GM23338 (cell line): Measurements from ENCODE around the gene NXPH4. TPM values are rescaled to one million over a fixed set of nuclear protein-coding genes. Genes with fewer than 3 reads are reported as not detected.

Experiments used
- ATAC-seq: fragments of 200-7000 bp; cut with Tn5 transposase; 3 replicates; pipeline ENCODE4 v1.9.1; 2020
- DNase-seq: peaks from one replicate; pipeline ENCODE4 v3.0.0-alpha.2; 2015; ENCODE audit warnings: low spot score
- H2AFZ ChIP-seq: fragments of 200-600 bp; sonication (generic); 2 replicates; pipeline ENCODE4 v1.8.0; 2016; ENCODE audit warnings: antibody characterized with exemption, mild to moderate bottlenecking, moderate library complexity
- H3F3A ChIP-seq: fragments of 200-600 bp; sonication (generic); replicated peaks from 2 replicates; pipeline ENCODE4 v1.8.0; 2017; ENCODE audit warnings: antibody characterized with exemption, mixed run types, low read depth
- H3K27ac ChIP-seq: fragments of 200-600 bp; sonication (generic); 2 replicates; pipeline ENCODE4 v1.6.1; 2016; ENCODE audit warnings: low read depth
- H3K27me3 ChIP-seq: fragments of 200-600 bp; sonication (generic); 2 replicates; pipeline ENCODE4 v1.8.0; 2016; ENCODE audit warnings: mild to moderate bottlenecking, mixed run types, moderate library complexity; ENCODE audit not compliant: insufficient read depth
- H3K36me3 ChIP-seq: fragments of 200-600 bp; sonication (generic); 2 replicates; pipeline ENCODE4 v1.8.0; 2016; ENCODE audit warnings: mild to moderate bottlenecking; ENCODE audit not compliant: insufficient read depth
- H3K4me1 ChIP-seq: fragments of 200-600 bp; sonication (generic); 2 replicates; pipeline ENCODE4 v1.8.0; 2016; ENCODE audit warnings: mild to moderate bottlenecking, moderate library complexity; ENCODE audit not compliant: insufficient read depth
- H3K4me2 ChIP-seq: fragments of 200-600 bp; sonication (generic); 2 replicates; pipeline ENCODE4 v1.7.1; 2017; ENCODE audit warnings: mixed run types
- H3K4me3 ChIP-seq: fragments of 200-600 bp; sonication (generic); 2 replicates; pipeline ENCODE4 v1.6.1; 2016; ENCODE audit warnings: mixed run types
- H3K79me2 ChIP-seq: fragments of 200-600 bp; sonication (generic); replicated peaks from 2 replicates; pipeline ENCODE4 v1.8.0; 2017; ENCODE audit warnings: mild to moderate bottlenecking; ENCODE audit not compliant: insufficient read depth
- H3K9me2 ChIP-seq: fragments of 200-600 bp; sonication (generic); 2 replicates; pipeline ENCODE4 v1.8.0; 2017; ENCODE audit not compliant: insufficient read depth
- H4K20me1 ChIP-seq: fragments of 200-600 bp; sonication (generic); replicated peaks from 2 replicates; pipeline ENCODE4 v1.8.0; 2017; ENCODE audit warnings: mild to moderate bottlenecking; ENCODE audit not compliant: insufficient read depth
- H3K27ac Mint-ChIP-seq: 2 replicates; pipeline ENCODE4 v1.8.0; 2020; ENCODE audit warnings: inconsistent platforms, mild to moderate bottlenecking, moderate library complexity, mixed read lengths
- H3K27me3 Mint-ChIP-seq: 3 replicates; pipeline ENCODE4 v1.8.0; 2022; ENCODE audit warnings: low read depth, mild to moderate bottlenecking, moderate library complexity, mixed read lengths, inconsistent platforms; ENCODE audit not compliant: insufficient read depth, poor library complexity
- H3K36me3 Mint-ChIP-seq: 3 replicates; pipeline ENCODE4 v1.8.0; 2021; ENCODE audit warnings: low read depth, mild to moderate bottlenecking, inconsistent platforms, moderate library complexity, mixed read lengths
- H3K4me1 Mint-ChIP-seq: 3 replicates; pipeline ENCODE4 v1.8.0; 2020; ENCODE audit warnings: mild to moderate bottlenecking, inconsistent platforms, mixed read lengths
- H3K4me3 Mint-ChIP-seq: 3 replicates; pipeline ENCODE4 v1.8.0; 2021; ENCODE audit warnings: moderate library complexity, mild to moderate bottlenecking, inconsistent platforms, mixed read lengths
- H3K9me3 Mint-ChIP-seq: 3 replicates; pipeline ENCODE4 v1.8.0; 2020; ENCODE audit warnings: moderate library complexity, mild to moderate bottlenecking, inconsistent platforms, mixed read lengths
- CREB1 ChIP-seq: fragments of 250-450 bp; sonication (Bioruptor Pico); IDR thresholded peaks from 2 replicates; pipeline ENCODE4 v1.5.0; 2020; ENCODE audit warnings: low read depth, mild to moderate bottlenecking, moderate library complexity
- CTCF ChIP-seq, 2 experiments: fragments of 200-600 bp in 1 of 2; sonication (generic) in 1 of 2; conservative IDR thresholded peaks; 2 replicates each; pipeline versions ENCODE4 v1.5.1 to v1.6.1; 2016 to 2017; ENCODE audit warnings: antibody characterized with exemption in 2 of 2, low read depth in 2 of 2, mild to moderate bottlenecking in 2 of 2, moderate library complexity in 1 of 2
- EZH2phosphoT487 ChIP-seq: fragments of 200-600 bp; sonication (generic); IDR thresholded peaks from one replicate; pipeline ENCODE4 v1.8.1; 2018; ENCODE audit warnings: antibody characterized with exemption; ENCODE audit not compliant: unreplicated experiment
- JUNB ChIP-seq: IDR thresholded peaks from one replicate; pipeline ENCODE4 v1.6.1; 2016; ENCODE audit warnings: antibody characterized with exemption; ENCODE audit not compliant: unreplicated experiment
- polyA plus RNA-seq: library from polyadenylated mRNA; unstranded; fragments of >200 nt; fragmentation: Nextera tagmentation; extraction: Ambion mirVana; gene quantifications from 2 replicates; pipeline ENCODE4 v1.2.1, GENCODE V29; 2016
- total RNA-seq: library from RNA; depleted of rRNA; stranded (reverse); fragments of >200 nt; shearing (Covaris generic); gene quantifications from 2 replicates; pipeline ENCODE4 v1.2.3, GENCODE V29; 2014

Gene NXPH4
- total and polyA plus RNA-seq, 2 experiments from 2014 or later, result 0.89 to 1.5 TPM

DNA sequence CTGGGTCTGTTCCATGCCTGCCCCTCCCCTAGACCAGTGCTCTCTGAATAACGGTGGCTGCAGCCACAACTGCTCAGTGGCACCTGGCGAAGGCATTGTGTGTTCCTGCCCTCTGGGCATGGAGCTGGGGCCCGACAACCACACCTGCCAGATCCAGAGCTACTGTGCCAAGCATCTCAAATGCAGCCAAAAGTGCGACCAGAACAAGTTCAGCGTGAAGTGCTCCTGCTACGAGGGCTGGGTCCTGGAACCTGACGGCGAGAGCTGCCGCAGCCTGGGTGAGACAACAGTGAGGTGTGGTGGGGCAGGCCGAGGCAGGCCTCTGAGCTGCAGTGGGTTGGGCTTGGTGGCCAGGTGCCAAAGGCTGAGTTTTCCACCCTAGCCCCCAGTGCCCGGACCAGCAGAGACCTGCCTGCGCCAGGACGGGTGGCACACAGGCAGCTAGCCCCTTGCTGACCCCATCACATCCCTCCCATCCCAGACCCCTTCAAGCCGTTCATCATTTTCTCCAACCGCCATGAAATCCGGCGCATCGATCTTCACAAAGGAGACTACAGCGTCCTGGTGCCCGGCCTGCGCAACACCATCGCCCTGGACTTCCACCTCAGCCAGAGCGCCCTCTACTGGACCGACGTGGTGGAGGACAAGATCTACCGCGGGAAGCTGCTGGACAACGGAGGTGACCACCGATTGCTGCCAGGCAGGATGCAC lies 41.0 kb upstream of the NXPH4 start:
- H3K36me3 Mint-ChIP-seq, result peaks cover 89% of the 10 kb centered on the region
- no peak overlapping the region for H2AFZ ChIP-seq
- H3K4me1 ChIP-seq, result no peaks in the 10 kb centered on the region
- peaks cover 6% of the 10 kb centered on the region for H3K4me1 Mint-ChIP-seq
- H3F3A ChIP-seq, result peaks cover 15% of the 10 kb centered on the region; the same call in 1 of the 2 replicates
- TF ChIP-seq JUNB, result no peak
- 0 out of 2 replicates have a peak, but pooled peaks have one; percentile 25 for TF ChIP-seq CREB1 (CRISPR knock-in tag)
- peak; percentile 86 to 97 for TF ChIP-seq CTCF (conservative IDR thresholded peaks at IDR 0.05; ENCODE audit: low read depth in 2 of 2)
- H3K36me3 ChIP-seq, result peaks cover 13% of the 10 kb centered on the region
- no peaks in the 10 kb centered on the region for H3K9me2 ChIP-seq
- H3K79me2 ChIP-seq, result no peaks in the 10 kb centered on the region; the same call in 1 of the 2 replicates
- peak; percentile 78 for ATAC-seq
- H3K27me3 Mint-ChIP-seq, result peaks cover 18% of the 10 kb centered on the region
- H3K9me3 Mint-ChIP-seq, result no peaks in the 10 kb centered on the region; the same call in 2 of the 3 replicates
- DNase-seq, result peak; percentile 94
- H3K27me3 ChIP-seq, result no peaks in the 10 kb centered on the region
- H4K20me1 ChIP-seq, result 0 out of 2 replicates have a peak, but pooled peaks cover 13% of the 10 kb centered on the region
- H3K27ac Mint-ChIP-seq, result no peak overlapping the region
- H3K27ac ChIP-seq, result peak overlapping the region; percentile 72; the same call in 1 of the 2 replicates
- H3K4me3 Mint-ChIP-seq, result no peak overlapping the region
- H3K4me2 ChIP-seq, result no peak overlapping the region
- H3K4me3 ChIP-seq, result no peak overlapping the region

GRCh38 chr12:57176139-57176477 lies 40.5 kb upstream of the NXPH4 start:
- Histone ChIP-seq H3K27me3 (no peaks in the 10 kb centered on the region), H3K27ac (peak overlapping the region; percentile 39; the same call in 1 of the 2 replicates), H3K9me2 (no peaks in the 10 kb centered on the region), H3K36me3 (peaks cover 13% of the 10 kb centered on the region), H4K20me1 (0 out of 2 replicates have a peak, but pooled peaks cover 8% of the 10 kb centered on the region), H3K4me1 (no peaks in the 10 kb centered on the region), H3K4me2 (no peak overlapping the region), H3F3A (peaks cover 15% of the 10 kb centered on the region; the same call in 1 of the 2 replicates), H3K79me2 (no peaks in the 10 kb centered on the region; the same call in 1 of the 2 replicates), H3K4me3 (no peak overlapping the region), H2AFZ (no peak overlapping the region)
- Mint-ChIP-seq H3K27ac (no peak overlapping the region), H3K27me3 (peaks cover 18% of the 10 kb centered on the region), H3K4me1 (peaks cover 4% of the 10 kb centered on the region), H3K4me3 (no peak overlapping the region), H3K9me3 (no peaks in the 10 kb centered on the region; the same call in 2 of the 3 replicates), H3K36me3 (peaks cover 87% of the 10 kb centered on the region)
- DNase-seq (no peak), ATAC-seq (no peak)
- TF ChIP-seq EZH2phosphoT487, result no peak
- peak in 1 of 2 experiments; percentile 17; a peak in 1 of 4 replicates for TF ChIP-seq CTCF (conservative IDR thresholded peaks at IDR 0.05; ENCODE audit: low read depth in 2 of 2)
